ES-I3 (cell line): ENCODE measurements around the gene TMEM63A.
"Not testable (repeated sequence)": the region's sequence is repeated elsewhere in the genome, so short reads cannot be mapped to it uniquely, and the experiment has no call there.

Source experiments
- H3K36me3 ChIP-seq: 2 replicates; pipeline ENCODE4 v1.6.1; 2013; ENCODE audit warnings: mild to moderate bottlenecking, low read length, control low read depth, moderate library complexity; ENCODE audit not compliant: insufficient read depth
- H3K4me1 ChIP-seq: 2 replicates; pipeline ENCODE4 v1.6.1; 2013; ENCODE audit warnings: mild to moderate bottlenecking, control low read depth, low read length; ENCODE audit not compliant: insufficient read depth
- H3K9ac ChIP-seq: 2 replicates; pipeline ENCODE4 v1.6.1; 2013; ENCODE audit warnings: low read depth, mild to moderate bottlenecking, low read length, moderate library complexity
- H3K9me3 ChIP-seq: 2 replicates; pipeline ENCODE4 v1.6.1; 2013; ENCODE audit warnings: mild to moderate bottlenecking, low read length, moderate library complexity; ENCODE audit not compliant: control insufficient read depth, insufficient read depth

Gene TMEM63A

DNA sequence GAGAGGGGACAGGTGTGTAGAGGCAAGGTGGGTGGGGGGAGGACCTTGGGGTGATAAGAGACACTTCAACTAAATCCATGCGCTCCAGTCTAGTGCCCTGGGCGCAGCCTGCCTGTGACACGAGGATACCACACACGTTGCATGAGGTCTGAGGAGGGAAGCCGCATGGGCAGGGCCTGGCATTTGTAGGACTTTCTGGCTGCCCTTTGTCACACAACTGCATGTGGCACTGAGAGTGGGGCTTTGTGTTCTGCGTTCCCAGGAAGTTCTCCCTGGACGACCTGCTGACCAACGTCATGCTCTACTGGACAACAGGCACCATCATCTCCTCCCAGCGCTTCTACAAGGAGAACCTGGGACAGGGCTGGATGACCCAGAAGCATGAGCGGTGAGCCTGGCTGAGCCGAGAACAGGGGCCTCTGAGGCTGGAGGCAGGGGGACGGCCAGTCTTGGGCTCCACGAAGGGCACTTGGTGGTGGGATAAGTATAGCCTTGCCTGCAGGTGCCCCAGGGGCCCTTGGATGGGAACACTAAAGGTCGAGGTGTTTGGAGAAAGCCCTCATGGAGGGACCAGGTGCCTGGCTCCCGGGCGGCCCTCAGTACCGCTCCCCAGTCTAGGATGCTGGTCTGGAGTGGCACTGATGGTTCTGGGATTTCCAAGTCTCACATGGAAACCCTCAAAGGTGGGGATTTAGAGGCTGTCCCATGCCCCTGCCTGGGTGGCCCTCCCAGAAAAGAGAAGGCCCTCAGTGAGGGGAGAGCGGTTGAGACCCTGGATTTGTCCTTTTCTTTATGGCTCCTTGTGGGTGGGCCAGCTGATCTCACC is 37.7 kb downstream of the TMEM63A start:
- Histone ChIP-seq H3K4me1 (peaks cover 5% of the 10 kb centered on the region; the same call in 1 of the 2 replicates), H3K9me3 (no peaks in the 10 kb centered on the region), H3K9ac (no peak overlapping the region), H3K36me3 (peaks cover 27% of the 10 kb centered on the region)

DNA sequence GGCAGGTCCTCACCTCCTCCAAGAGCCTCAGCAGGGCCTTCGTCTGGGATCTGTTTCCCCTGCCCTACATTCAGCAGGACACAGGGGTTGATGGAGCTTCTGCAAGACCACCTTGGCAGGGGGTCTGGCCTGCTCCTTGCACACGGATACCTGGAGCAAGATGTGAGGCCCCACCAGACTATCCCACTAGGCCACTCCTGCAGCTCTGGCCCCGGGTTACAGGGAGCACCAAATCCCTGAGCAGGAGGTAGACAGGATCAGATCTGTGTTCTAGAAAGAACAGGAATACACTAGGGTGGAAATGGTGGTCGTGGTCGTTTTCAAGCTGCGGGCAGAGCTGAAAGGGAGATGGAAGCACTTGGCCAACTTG is 38.8 kb downstream of the TMEM63A start:
- H3K36me3 ChIP-seq, result peaks cover 24% of the 10 kb centered on the region
- H3K9ac ChIP-seq, result no peak overlapping the region
- no peaks in the 10 kb centered on the region for H3K9me3 ChIP-seq
- H3K4me1 ChIP-seq, result peaks cover 3% of the 10 kb centered on the region; the same call in 1 of the 2 replicates

DNA sequence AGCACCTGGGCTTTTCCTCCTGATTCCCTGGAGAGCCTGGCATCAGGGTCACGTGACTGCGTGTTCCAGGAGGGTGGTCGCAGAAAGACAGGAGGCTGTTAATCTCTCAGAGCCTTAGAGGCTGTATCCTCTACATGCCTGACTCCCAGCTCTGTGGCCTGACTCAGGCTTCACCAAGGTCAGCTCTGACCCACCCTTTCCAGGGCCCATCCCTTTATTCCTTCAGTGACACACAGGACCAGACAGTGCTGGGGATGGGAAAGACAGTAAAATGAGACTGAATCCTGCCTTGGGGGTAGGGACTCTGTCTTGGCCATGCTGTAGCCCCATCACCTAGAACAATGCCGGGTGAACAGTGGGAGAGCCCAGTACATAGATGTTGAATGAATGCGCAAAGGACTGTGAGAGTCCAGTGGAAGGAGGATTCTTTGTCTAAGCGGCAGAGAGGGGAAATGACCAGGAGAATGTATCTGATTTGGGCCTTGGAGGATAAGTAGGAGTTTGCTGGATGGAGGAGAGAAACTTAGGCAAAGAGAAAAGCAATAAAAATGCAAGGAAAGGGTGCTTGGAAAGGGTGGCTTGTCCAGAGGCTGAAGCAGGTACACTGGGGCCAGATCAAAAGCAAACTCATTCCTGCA is 39.3 kb downstream of the TMEM63A start:
- Histone ChIP-seq H3K4me1 (peaks cover 3% of the 10 kb centered on the region; the same call in 1 of the 2 replicates), H3K9me3 (no peaks in the 10 kb centered on the region), H3K36me3 (peaks cover 22% of the 10 kb centered on the region), H3K9ac (no peak overlapping the region)

DNA sequence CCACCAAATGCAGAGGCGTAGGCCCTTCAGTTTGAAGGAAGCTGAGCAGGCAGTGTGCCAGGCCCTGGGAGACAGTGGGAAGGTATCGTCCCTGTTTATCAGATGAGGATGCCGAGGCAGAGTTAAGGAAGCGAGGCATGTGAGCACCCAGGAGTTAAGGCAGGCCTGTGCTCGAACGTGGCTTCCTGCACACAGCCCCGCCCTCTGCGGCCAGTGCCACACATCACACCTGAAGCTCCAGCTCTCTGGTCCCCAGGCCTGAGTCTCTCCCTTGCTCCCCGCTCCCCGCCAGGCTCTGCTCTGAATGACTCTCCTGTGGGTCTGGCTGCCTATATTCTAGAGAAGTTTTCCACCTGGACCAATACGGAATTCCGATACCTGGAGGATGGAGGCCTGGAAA is 40.1 kb downstream of the TMEM63A start:
- Histone ChIP-seq H3K9me3 (no peaks in the 10 kb centered on the region), H3K4me1 (peaks cover 3% of the 10 kb centered on the region; the same call in 1 of the 2 replicates), H3K36me3 (peaks cover 22% of the 10 kb centered on the region), H3K9ac (no peak overlapping the region)

DNA sequence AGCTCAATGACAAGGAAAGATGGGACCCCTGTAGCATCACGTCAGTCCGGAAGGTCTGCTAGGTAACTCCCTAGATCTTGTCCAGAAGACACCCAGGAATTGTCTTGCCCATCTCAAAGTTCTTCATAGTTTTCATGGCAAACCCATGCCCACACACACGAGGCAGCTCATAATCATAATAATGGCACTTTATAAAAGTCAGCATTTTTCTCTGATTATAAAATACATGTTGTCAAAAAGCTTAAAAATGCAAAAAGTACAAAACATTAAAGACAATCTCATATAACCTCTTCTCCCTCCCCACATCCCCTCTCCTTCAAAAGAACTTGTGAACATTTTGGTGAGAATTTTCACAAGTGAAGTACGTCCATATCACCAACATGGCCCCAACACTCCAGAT is 41.5 kb downstream of the TMEM63A start:
- H3K9me3 ChIP-seq, result no peaks in the 10 kb centered on the region
- peaks cover 3% of the 10 kb centered on the region; the same call in 1 of the 2 replicates for H3K4me1 ChIP-seq
- H3K9ac ChIP-seq, result no peak overlapping the region
- H3K36me3 ChIP-seq, result peaks cover 24% of the 10 kb centered on the region

DNA sequence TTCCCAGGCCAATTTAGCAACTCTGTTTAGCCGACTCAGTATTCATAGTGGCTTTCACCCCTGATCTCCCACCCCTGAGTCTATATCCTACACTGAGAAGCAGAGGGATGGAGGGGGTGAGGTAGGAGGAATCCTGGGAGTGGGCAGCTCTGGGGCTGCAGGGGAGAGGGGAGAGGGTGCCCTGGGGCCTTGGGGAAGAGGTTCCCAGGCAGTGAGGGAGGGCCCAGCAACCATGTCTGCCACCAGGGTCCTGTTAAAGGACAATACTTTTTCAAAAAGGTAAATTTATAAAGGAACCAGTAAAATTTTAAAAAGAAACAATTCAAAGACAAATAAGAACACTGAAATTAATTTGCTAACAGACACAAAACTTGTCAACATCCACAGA is 42.0 kb downstream of the TMEM63A start:
- Histone ChIP-seq H3K4me1 (no peaks in the 10 kb centered on the region), H3K9ac (no peak overlapping the region), H3K9me3 (no peaks in the 10 kb centered on the region), H3K36me3 (peaks cover 25% of the 10 kb centered on the region)

DNA sequence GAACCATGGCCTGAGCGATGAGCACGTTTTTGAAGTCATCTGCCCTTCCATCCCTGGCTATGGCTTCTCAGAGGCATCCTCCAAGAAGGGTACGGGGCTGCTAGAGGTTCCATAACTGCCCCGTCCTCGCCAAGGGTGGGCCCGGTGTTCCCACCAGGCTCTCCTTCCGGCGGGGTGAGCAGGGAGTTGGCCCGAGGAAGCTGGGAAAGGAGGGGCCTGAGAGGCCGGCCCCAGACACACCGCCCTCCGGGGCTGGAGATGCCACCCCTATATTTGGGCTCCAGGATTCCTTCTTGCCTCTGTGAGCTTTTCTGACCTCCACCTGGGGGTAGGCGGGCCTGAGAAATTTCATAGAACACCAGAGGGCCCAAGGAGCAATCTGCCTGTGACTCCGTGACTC is 43.4 kb downstream of the TMEM63A start:
- Histone ChIP-seq H3K36me3 (peaks cover 17% of the 10 kb centered on the region), H3K9me3 (no peaks in the 10 kb centered on the region), H3K9ac (no peak overlapping the region), H3K4me1 (no peaks in the 10 kb centered on the region)

DNA sequence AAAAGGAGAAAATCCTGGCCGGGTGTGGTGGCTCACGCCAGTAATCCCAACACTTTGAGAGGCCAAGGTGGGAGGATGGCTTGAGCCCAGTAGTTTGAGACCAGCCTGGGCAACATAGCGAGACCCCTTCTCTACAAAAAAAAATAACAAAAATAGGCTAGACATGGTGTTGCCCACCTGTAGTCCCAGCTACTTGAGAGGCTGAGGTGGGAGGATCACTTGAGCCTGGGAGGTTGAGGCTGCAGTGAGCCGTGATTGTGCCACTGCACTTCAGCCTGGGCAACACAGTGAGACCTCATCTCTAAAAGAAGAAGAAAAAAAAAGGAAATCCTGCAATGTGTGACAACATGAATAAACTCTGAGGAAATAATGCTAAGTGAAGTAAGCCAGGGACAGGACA is 45.9 kb downstream of the TMEM63A start:
- peaks cover 18% of the 10 kb centered on the region for H3K36me3 ChIP-seq
- H3K9ac ChIP-seq, H3K9me3 ChIP-seq, H3K4me1 ChIP-seq: not testable (repeated sequence)

DNA sequence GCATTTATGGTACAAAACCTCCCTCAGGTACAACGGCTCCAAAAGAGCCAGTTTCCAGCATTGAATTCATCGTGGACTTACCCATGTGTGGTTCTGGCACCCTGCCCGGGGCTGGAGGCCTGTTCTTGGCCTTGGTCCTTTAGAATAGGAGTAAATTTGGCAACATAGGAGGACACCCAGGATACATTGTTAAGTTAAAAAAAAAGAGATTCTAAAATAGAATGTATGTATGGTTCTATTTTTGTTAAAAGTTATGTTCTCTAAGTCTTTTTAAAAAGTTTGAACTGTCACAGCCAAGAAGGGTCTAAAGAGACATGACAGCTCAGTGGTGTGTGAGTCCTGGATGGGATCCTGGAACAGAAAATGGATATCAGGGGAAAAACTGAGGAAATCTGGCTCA is 46.3 kb downstream of the TMEM63A start:
- no peak overlapping the region for H3K9ac ChIP-seq
- H3K4me1 ChIP-seq, result no peaks in the 10 kb centered on the region
- no peaks in the 10 kb centered on the region for H3K9me3 ChIP-seq
- peaks cover 16% of the 10 kb centered on the region for H3K36me3 ChIP-seq

DNA sequence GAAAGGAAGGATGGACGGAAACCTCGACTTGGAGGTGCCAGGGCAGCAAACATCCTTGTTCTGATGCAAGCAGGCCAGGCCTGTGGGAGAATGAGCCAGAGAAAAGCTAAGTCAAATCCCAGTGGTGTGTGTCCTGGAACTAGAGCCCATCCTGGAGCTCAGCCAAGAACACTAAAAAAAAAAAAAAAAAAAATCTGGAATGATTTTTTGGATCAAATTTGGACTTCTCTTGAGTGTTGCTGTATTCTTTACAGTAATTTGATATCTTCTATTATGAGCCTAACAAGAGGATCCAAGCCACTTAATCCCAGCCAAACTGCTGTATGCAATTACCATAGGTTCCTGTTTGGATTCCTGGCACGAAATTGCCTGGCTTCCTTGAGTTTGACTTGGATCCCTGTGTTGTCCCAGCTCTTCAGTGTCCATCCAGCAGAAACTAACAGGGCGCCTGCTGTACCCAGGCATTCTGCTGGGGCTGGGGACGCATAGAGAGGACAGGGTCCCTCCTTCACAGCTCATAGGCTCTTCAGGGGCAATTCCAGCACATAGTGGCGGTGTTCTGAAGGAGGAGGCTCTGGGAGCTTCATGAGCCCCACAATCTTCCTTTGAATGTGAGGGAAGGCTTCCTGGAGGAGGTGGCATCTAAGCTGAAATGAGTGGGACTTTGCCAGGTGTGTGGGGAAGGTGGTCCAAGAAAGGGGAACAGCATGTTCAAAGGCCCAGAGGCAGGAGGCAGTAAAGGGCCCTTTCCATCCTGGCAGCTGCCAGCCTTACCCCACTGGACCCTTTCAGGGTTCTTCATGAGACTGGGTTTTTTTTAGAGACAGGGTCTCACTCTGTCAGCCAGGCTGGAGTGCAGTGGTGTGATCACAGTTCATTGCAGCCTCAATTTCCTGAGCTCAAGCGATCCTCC is 47.5 kb downstream of the TMEM63A start:
- no peaks in the 10 kb centered on the region for H3K9me3 ChIP-seq
- H3K36me3 ChIP-seq, result peaks cover 12% of the 10 kb centered on the region
- H3K4me1 ChIP-seq, result no peaks in the 10 kb centered on the region
- H3K9ac ChIP-seq, result no peak overlapping the region

DNA sequence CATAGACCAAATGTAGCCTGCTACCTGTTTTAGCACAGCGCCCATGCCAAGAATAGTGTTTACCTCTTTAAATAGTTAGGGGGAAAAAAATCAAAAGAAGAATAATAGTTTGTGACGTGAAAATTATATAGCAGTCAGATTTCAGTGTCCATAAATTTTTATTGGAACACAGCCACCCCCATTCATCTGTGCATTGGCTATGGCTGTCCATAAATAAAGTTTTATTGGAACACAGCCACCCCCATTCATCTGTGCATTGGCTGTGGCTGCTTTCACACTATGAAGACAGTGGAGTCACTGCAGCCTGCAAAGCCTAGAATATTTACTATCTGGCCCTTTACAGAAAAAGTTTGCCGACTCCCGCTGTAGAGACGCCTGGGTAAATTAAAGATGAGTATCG is 51.3 kb downstream of the TMEM63A start:
- Histone ChIP-seq H3K4me1 (peaks cover 15% of the 10 kb centered on the region), H3K36me3 (peaks cover 15% of the 10 kb centered on the region), H3K9me3 (no peaks in the 10 kb centered on the region), H3K9ac (no peak overlapping the region)

DNA sequence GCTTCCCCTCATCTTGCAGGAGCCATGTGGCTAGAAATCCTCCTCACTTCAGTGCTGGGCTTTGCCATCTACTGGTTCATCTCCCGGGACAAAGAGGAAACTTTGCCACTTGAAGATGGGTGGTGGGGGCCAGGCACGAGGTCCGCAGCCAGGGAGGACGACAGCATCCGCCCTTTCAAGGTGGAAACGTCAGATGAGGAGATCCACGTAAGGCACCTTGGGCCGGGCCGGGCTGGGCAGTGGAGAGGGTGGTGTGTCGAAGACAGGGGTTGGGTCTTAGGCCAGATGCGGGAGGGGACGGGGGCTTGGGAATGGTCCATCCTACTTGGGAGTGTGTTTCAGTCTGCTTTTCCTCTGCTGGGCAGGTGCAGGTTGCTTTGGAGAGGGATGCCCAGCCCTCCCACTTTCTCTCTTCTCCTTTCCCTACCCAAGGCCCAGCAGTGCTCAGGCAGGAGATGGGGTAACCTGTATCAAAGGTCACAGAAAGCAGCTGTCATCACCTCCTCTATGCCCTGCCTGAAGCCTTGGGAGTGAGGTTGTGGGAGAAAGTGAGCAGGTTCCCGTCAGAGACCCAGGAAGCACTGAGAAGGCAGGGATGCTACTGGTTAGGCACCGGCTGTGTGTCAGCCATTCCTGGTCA is 53.4 kb downstream of the TMEM63A start:
- H3K9ac ChIP-seq, result no peak overlapping the region
- H3K36me3 ChIP-seq, result peaks cover 12% of the 10 kb centered on the region
- no peaks in the 10 kb centered on the region for H3K9me3 ChIP-seq
- H3K4me1 ChIP-seq, result peaks cover 16% of the 10 kb centered on the region

DNA sequence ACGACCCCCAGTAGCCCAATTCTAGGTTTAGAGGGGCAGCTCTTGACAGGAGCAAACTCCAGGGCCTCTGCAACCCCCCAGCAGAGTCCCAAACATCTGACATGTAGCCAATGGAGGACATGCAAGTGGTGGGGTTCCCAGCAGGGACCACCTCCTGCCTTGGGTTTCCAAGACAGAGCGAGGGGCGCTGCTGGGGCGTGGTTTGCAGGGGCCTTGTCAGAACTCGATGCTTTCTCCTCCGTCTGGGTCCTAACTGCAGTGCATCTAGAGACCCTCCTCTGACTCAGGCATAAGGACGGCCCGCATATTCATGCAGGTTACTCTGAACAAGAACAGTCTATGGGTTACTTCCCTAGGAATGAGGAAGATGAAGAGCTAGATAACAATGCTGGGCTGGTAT is 55.1 kb downstream of the TMEM63A start:
- H3K36me3 ChIP-seq, result peaks cover 10% of the 10 kb centered on the region
- H3K9ac ChIP-seq, result no peak overlapping the region
- H3K4me1 ChIP-seq, result peaks cover 19% of the 10 kb centered on the region
- no peaks in the 10 kb centered on the region for H3K9me3 ChIP-seq

DNA sequence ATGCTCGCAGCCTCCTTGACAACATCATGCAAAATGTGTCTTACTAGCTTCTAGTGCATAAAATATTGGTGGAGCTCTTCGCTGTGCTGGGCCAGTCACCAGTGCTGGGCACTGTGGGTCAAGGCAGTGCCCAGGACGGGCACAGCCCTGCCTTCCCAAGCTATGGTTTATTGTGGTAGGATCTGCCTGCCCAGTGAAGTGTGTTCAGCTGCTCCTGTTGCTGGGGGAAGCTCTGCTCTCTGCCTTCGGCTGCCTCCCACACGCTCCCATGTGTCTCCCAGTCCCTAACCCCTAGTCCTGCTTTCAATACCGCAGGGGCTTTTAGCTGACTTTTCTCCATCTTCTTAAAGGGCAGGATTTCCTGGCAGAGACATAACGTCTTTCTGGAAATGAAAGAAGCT is 56.6 kb downstream of the TMEM63A start:
- H3K36me3 ChIP-seq, result peaks cover 4% of the 10 kb centered on the region
- no peaks in the 10 kb centered on the region for H3K9me3 ChIP-seq
- peaks cover 19% of the 10 kb centered on the region for H3K4me1 ChIP-seq
- no peak overlapping the region for H3K9ac ChIP-seq
